ENCODE data around the gene MYRIP.

- TF ChIP-seq ZNF565 (CRISPR knock-in tag; conservative IDR thresholded peaks at IDR 0.05; ENCODE audit: low read depth) (no peak), SNAI2 (CRISPR knock-in tag; IDR thresholded peaks at IDR 0.05) (no peak), TOX (CRISPR knock-in tag; IDR thresholded peaks at IDR 0.05; ENCODE audit: borderline replicate concordance) (no peak), ARNTL (CRISPR knock-in tag; IDR thresholded peaks at IDR 0.05; ENCODE audit: borderline replicate concordance, low read depth) (no peak), CSRNP3 (CRISPR knock-in tag; IDR thresholded peaks at IDR 0.05) (no peak)
These were observed 433.6 kb downstream of the MYRIP start for GRCh38 chr3:40243056-40243455.
